Urothelium cell line (cell line): ENCODE results near the gene CCDC194.

Experiments used
- DNase-seq: peaks from one replicate; pipeline ENCODE4 v3.0.0; 2011; ENCODE audit warnings: low spot score, mixed read lengths
- FAIRE-seq: peaks from 2 replicates; lab custom pipeline; 2011; peaks lifted over from hg19 to GRCh38; lab: Jason Lieb, UNC

The CCDC194 gene

DNA sequence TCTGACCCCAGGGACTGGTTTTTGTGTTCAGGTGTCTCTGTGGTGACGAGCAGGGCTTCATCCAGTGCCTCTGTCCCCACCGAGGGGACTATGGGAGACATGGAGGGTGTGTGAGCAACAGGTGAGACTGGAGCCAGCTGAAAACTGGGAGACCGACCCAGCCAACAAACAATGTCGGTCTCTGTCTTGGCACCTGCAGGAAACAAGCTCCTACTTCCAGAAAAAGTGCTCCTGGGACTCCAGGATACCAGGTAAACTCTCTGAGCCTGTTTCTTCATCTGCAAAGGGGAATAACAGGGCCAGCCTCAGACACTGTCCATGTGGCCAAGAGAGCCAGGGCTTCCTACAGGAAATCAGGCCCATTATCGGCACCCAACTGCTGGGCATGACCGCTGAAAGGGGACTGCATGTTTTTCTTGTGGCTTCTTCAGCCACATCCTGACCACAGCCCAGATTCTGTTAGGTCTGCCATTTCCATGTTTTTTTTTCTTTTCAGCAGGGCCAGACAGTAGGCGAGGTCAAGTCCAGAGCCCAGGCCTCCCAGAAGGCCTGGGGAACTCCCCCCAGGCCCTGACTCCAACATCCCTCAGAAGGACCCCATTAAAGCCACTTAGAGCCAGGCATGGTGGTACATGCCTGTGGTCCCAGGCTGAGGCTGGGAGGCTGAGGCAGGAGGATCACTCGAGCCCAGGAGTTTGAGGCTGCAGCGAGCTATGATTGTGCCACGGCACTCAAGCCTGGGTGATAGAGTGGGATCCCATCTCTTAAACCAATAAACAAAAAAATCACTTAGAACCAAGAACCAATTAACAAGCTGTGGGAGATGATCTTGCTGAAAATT is 12.3 kb upstream of the CCDC194 start:
- DNase-seq (no peak), FAIRE-seq (no peak)

DNA sequence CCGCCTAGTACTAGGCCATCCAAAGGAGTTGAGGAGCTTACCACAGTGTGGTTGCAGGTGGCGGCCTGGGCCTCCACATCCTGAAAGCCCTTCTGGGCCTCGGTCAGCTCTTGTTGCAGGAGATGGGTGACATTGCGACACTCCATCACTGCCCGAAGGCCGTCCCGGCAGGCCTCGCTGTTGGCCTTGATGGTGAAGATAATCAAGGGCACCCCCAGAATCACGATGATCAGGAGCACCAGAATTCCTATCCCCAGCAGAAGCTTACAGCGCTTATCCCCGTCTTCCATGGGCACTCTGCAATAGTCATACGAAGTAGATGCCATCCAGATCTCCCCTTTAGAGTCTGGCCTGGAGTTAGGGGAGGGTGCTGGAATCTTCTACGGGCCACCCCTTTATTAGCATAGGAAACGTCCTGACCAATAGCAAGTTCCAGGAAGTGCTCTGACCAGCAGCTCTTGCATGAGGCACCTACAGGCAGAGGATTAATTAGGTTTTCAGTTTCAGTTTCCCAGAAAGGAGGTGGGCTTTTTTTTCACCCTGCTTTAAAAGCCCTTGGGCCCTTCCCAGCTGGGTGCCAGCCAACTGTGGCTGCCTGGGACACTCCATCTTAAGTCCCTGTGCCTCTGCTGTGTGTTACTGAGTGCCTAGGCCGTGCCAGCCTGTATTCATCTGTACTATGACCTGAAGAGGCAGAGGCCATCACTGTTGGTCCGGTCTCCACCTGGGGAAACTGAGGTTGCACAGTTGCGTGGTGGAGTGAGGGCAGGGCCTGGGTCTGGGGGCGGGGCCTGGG is 11.5 kb upstream of the CCDC194 start, which contains the start of gene BST2:
Gene BST2 (minus strand): TSS at position 381 of the 796 bp plus-strand sequence. CDS start 55 bp downstream, at position 326.
- DNase-seq (no peak), FAIRE-seq (no peak)

DNA sequence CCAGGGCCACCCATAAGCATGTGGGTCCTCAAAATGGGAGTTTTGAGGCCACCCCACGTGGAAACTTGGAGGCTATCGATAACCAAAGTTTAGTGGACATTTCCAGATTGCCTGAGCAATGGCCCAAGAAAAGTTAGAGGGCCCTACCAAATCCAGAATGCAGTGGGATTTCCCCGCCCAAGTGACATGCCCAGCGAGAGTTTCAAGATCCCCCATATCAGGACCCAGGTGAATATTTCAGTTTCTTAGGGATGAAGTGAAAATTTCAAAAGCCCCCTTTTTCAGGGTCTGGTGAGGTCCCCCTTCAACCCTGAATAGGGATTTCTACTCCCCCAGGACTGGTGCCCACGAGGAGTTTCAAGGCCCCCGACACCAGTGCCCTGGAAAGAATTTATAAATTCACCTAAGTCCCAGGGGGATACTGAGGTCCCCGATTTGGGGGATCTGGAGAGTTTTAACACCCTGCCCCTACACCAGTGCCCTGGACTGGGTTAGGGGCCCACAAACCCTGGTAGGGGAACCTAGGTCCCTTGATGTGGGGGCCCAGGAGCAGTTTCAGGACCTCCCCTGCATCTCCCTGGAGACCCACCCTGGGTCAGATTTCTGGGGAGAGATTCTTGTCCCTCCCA is 10.7 kb upstream of the CCDC194 start:
- DNase-seq (no peak), FAIRE-seq (no peak)

DNA sequence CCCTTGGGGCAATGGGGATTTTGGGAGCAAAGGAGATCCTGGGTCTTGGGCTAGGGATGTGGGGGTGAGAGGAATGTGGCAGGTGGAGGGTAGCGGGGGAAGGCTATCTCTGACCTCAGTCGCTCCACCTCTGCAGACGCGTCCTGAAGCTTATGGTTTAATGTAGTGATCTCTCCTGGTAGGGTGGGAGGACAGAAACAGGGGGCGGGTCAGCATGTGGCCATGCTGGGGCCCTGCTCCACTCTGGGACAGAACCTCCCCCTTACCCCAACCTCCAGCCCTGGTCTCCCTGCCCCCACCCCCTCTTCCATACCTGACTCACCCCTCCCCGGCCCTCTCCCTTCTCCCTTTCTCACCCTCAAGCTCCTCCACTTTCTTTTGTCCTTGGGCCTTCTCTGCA is 10.0 kb upstream of the CCDC194 start:
- DNase-seq (no peak), FAIRE-seq (no peak)

DNA sequence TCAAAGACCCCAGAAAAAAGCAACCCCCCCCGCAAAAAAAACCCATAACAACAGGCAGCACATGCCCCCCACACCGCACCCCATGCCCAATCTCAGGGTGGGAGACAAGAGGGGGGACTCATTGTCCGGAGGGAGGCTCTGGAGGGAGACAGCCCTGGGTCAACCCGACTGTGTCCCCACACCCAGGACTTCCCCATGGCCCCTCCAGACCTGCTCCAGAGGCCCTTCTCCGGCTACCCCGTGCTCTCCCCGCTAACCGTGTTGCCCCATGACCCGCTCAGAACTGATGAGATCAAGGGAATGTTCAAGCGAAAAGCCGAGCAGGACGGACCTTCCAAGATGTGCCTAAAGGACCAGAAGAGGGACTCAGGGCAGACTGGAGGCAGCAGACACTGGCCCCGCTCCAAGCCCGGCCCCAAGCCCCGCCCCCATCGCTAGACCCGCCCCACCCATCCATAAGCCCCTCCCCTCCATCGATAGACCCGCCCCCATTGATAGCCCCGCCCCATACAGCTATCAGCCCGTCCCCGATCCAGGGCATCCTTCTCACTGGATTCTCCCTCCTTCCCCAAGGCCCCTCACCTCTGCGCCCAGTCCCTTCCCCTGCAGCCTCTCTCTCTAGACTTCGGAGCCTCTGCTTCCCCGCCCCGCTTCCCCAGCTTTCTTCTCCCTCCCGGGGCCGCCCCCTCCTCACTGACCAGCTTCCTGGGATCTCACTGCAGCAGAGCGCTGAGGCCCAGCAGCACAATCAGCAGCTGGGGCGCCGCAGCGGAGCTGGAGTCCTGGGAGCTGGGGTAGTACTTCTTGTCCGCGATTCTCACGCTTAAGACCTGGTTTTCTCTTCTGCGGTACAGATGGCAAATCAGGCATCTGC is 9.2 kb upstream of the CCDC194 start:
- DNase-seq = no peak

DNA sequence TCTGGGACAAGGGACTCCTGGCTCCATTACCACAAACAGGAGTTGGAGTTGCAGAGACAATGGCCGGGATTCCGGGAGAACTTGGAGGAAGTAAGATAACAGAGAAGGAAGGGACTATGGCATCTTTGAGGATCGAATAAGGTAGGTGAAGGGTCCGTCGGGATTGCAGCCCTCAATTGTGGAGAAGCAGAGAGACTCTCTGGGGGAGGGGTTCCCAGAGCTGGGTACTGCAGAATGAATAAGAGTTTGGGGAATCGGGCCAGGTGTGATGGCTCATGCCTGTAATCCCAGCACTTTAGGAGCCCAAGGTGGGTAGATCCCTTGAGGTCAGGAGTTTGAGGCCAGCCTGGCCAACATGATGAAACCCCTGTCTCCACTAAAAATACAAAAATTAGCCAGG is 7.6 kb upstream of the CCDC194 start:
- FAIRE-seq (no peak), DNase-seq (no peak)

More for the DNA sequence above, 9.2 kb upstream of the CCDC194 start:
- FAIRE-seq = no peak

DNA sequence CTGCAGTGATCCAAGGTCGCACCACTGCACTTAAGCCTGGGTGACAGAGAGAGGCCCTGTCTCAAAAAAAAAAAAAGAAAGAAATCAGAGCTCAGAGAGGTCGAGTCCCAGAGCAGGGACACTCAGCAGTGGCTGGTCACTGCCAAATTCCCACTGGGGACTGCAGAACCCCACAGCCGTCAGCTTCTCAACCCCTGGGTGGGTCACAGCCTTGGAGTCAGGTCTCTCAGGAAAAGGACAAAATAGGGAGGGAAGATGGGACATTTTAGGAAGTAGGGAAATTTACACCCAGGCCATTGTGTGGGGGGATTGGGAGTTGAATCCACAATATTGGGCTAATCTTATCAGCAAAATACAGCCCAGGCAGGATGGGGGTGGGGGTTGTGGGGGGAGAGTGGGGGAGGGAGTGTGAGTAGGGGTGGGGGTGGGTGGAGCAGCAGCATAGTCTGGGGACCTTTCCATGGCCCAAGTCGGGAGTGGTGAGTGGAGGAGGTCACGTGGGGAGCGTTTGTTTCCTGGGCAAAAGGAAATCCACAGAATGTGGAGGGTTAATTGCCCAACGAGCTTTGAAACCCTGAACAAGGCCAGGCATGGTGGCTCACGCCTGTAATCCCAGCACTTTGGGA is 5.0 kb upstream of the CCDC194 start:
- no peak for DNase-seq
- FAIRE-seq = no peak

DNA sequence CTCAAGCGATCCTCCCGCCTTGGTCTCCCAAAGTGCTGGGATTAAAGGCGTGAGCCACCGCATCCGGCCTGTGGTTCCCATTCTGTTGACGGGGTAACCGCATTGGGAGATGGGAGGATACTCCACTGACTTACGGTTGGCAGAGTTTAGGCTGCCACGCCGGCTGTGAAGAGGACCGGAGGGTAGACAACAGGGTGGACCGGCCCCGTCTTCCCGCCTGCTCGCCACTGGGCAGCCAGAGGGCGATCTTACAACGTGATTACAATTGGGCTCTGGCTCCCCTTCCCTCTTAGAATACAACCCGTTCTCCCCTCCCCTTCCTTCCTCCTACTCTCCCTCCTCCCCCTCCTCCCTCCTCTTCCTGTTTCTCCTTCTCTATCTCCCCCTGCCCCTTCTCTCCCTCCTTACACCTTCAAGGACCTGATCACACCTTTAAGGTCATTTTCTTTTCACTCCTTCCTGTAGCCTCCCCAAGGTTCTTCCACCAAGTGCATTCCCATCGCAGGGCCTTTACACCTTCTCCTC is 957 bp upstream of the CCDC194 start:
- FAIRE-seq (no peak), DNase-seq (peak; percentile 52)

DNA sequence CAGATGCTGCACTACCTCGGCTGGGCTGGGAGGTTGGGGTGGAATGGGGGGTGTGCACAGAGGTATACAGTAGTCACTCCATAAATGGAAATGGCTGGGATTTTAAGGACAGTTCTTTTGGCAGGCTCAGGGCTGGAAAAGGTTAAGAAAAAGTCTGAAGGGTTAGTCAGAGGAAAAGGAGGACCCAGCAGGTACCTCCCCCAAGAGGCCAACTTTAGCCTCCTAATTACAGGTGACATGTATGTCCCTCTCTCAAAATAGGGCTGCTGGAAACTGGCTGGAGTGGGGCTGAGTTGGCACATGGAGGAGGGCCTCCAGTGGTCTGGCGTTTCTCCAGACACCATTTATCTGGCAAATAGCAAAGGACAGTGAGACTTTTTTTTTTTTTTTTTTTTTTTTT is 994 bp downstream of the CCDC194 start:
- FAIRE-seq (no peak), DNase-seq (no peak)

DNA sequence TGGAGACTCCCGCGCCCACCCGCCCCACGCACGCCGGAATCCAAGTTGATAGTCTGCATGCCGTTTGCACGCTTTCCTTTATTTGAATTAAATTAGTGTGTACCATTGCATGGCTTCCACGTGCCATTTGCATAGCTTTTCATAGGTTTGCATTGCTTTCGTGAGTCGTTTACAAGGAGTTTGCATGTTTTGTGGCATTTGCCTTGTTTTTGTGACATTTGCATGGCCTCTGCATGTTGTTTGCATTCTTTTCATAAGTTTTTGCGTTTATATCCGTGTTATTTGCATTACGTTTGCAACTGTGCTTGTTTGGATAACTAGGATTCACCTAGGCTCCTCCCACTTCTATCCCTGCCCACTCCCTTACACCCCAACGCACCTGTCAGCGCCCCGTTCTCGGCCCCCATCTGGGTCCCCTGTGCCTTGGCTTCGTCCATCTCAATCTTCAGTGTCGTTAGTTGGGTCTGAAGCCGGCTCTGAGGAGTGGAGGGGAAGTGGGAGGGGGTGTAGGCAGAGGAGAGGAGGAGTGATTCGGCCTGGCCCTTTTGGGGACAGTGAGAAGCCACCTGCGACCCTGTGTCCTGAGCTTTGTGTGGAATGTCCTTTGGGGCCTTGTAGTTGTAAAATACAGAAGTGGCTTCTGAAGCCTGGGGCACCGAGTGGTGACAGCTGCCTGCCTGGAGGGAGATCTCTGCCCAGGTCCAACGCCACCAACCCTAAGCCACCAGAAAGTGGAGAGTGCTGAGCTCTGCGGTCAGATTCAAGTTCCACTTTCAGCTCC is 2.4 kb downstream of the CCDC194 start:
- no peak for DNase-seq

DNA sequence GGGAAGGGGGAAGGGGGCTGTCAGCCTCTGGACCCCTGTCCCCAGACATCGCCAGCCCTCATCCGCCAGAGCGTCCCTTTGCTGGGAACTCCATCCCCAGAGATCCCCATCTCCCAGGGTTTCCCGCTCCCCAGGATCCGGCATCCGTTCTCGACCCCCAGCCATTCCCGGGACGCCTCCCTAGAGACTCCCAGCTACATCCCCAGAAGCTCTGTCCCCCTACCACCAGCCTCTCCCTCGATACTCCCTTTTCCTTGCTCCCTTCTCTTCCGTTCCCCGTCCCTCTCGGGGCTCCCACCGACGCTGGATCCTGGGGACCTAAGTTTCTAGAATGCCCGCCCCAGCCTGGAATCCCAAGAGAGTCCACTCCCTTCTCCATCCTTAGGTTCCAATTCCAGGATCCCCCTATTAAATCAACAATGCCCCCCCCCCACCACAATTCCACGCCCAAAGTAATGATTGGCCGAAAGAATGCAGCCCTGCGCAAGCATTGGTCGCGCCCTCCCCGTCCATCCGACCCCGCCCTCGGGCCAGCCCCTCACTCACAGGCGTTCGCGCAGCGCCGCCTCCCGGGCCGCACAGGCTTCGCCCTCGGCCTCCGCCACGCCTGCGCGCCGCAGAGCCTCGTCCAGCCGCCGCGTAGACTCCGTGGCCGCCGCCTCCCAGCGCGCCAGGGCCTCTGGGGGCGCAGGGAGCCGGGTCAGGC is 3.2 kb downstream of the CCDC194 start:
- no peak for FAIRE-seq
- DNase-seq = peak; percentile 93

More for the DNA sequence above, 2.4 kb downstream of the CCDC194 start:
- no peak for FAIRE-seq

DNA sequence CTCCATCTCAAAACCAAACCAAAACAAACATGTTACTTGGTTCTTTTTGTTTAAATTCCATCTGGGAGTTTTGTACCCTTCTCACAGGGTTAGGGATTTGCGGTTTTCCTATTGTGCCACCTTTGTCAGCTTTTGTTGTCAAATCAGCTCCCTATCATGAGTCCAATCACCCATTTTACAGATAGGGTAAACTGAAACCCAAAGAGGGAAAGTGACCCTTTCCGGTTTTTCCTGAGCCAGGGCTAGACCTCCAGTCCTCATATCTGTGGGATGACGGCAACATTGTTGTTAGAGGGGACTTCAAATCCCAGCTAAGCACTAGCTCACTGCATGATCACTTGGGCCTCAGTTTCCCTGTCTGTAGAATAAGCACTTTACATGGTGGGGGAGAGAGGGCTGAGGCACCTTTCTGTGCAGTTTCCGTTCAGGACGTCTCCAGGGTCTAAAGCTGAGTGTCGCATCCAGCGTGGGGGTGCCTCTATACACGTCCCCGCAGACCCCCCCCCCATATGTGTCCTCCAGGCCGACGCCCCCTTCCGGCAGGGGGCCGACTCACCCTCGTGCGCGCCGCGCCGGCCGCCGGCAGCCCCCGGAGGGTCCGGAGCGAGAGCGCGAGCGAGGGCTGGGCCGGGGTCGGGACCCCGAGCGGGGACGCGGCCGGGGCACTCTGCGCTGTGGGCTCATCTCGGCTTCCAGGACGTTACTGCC is 3.9 kb downstream of the CCDC194 start:
- FAIRE-seq (no peak), DNase-seq (no peak)

DNA sequence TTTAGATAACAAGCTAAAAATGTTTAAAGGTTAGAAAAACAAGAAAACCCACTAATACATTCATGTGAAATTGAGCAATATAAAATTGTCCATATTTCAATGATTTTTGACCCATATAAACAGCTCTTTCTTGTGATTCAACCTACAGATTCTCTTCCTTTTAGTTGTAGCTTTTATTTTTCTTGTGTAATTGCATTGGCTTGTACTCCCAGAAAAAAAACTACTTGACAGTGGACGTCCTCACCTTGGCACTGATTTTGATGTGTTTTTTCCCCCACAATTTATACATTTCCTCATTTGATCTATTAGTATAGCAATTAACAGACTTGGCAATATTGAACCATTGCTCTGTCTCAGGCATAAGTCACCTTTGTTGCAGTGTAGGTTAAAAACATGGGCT is 4.7 kb downstream of the CCDC194 start:
- no peak for FAIRE-seq

DNA sequence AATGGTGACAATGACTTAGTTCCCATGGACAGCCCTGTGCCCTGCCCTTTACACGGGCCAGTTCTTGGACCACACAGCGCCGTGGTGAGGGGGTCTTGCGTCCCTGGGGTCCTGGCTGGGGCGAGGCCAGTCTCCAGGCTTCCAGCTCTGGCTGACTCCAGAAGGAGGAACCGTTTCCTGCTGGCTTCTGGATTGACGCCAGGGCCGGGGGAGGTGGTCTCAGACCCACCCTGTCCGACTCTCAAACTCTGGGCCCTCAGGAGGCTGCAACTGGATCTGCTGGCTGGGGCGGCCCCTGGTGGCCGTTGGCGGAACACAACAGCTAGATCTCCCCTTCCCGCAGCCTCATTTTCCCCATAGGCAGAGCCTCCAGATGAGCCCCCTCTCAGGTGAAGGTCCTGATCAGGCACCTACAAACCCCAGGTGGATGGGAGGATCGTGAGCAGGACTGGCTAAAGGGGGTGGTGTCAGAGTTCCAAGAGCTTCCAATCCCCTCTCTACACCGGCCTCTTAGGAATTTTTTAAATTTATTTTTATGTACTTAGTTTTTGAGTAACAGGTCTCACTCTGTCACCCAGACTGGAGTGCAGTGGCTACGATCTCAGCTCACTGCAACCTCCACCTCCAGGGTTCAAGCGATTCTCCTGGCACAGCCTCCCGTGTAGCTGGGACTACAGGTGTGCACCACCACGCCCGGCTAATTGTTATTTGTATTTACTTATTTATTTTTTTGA is 8.0 kb downstream of the CCDC194 start:
- FAIRE-seq (no peak), DNase-seq (peak; percentile 37)

More for the DNA sequence above, 4.7 kb downstream of the CCDC194 start:
- no peak for DNase-seq

DNA sequence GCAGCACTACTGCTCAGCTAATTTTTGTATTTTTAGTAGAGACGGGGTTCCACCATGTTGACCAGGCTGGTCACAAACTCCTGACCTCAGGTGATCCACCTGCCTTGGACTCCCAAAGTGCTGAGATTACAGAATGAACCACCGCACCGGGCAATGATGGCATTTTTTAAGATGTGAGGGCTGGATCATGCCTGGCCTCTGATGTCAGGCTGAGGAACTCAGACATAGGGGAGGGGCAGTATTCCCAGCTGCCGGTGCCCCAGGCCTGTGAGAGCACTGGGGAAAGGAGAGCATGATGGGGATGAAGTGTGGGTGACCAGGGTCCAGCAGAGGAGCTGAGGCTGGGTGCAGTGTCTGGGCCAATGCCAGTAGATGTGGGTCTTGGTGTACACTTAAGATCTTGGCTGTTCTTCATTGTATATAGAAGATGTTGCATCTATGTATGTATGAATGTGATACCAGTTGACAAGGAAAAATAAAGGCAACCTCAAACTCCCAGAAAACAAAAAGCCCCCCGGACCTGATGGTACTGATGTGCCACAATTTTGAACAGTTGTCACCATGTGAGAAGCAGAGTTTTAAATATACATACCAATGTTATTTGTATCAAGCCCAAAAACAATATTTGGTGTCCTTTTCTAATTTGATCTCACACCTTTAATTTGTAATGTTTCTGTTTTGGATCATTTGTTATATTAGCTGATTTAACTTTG is 13.4 kb downstream of the CCDC194 start:
- no peak for FAIRE-seq
- no peak for DNase-seq

DNA sequence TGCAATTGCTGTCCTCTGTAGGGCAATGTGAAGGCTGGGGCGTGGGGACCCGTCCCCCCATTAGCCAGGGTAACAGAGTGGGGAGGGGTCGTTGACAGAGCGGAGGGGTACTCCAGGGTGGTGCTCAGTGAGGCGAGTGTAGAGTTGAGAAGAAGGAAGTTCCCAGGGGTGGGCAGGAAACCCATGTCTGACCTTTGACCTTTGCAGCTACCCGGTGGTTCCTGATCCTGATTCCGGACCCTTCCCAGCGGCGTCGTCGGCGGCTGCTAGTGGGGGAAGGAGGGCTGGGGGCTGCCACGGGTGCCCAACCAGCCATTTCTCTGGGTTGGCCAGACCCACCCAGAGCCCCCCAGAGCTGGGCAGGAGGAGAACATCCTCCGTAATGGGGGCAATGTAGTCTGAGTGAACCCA is 14.8 kb downstream of the CCDC194 start:
- DNase-seq (no peak), FAIRE-seq (no peak)
